Left renal cortex interstitium (tissue), 4 donors: ENCODE measurements around the gene DSCAML1. TPM values are rescaled to one million over a fixed set of nuclear protein-coding genes. Genes with fewer than 3 reads are reported as not detected.

Experiments
- DNase-seq, 4 donors: peaks; one replicate each; pipeline ENCODE4 v3.0.0-alpha.2; 2013; ENCODE audit warnings: low read depth in 4 of 4, low spot score in 2 of 4, missing footprints in 1 of 4
- polyA plus RNA-seq, 4 donors: library from polyadenylated mRNA; unstranded; fragments of 120-200 nt; gene quantifications; one replicate each; pipeline ENCODE4 v1.2.1, GENCODE V29; 2013; ENCODE audit not compliant: insufficient read length in 4 of 4

The DSCAML1 gene
- polyA plus RNA-seq, 4 donors, result 1.3 to 4.0 (median 2.0) TPM

DNA sequence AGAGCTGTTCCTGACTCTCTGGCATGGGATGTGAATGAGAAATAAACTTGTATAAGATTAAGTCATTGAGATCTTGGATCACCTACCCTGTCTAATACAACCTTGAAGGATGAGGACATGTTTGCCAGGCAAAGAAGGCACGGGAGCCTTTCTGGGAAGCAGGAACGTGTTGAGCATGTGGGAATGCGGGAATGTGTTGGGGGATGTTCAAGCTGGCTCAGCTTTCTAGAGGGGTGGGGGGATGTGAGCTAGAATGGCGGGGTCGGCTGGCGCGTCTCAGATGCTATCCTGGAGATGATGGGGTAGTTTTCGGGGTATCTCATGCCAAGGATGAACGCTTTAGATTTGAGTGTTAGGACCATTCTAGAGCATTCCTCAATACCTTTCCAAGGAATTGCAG is 227.1 kb downstream of the DSCAML1 start:
- DNase-seq, result no peak

DNA sequence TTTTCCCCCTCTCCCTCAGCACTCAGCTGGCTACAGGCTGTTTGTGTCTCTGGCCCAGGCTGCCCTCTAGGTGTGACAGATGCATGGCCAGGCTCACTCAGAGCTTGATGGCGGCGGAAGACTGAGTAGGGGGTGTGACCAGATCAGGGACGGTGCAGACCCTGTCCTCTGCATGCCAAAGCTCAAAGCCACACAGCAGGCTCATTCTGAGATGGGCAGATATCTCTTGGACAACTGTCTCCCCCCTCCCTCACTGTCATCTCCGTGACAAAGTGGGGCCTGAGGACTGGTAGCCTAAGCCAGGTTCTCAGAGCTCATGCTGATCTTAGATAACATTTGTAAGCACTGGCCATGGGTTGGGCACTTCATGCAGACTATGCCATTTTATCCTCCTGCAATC is 231.3 kb downstream of the DSCAML1 start:
- DNase-seq, result no peak

DNA sequence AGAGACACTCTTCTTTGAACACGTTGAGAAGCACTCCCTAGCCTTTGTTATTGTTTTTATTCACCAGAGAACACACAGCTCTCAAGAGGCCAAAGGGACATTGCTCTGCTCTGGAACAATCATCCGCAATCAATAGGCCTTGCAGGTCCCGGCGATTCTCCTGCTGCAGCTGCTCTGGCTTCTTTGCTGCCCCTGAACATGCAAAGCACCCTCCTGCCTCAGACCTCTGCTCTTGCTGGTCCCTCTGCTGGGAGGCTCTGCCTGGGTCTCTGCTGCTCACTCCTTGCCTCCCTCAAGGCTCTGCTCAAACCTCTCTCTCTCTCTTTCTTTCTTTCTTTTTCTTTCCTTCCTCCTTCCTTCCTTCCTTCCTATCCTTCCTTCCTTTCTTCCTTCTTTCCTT is 232.7 kb downstream of the DSCAML1 start:
- DNase-seq, result no peak

DNA sequence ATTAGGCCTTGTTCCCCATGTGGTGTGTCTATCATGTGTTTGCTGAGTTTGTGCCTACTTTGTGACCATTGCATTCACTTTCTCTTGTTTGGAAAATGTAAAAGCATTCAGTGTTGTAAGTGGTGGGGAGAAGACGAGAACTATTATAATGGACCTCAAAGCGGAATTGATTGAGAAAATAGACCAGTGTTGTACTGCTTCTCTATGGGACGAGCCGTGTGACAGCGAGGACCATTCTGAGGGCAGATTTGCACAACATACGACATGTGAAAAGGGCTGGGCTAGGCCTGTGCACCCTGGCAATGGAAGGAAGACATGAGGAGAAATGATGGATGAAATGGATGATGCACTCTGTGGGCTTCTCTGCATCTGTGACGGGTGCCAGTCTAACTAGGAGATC is 233.5 kb downstream of the DSCAML1 start:
- DNase-seq, result no peak

DNA sequence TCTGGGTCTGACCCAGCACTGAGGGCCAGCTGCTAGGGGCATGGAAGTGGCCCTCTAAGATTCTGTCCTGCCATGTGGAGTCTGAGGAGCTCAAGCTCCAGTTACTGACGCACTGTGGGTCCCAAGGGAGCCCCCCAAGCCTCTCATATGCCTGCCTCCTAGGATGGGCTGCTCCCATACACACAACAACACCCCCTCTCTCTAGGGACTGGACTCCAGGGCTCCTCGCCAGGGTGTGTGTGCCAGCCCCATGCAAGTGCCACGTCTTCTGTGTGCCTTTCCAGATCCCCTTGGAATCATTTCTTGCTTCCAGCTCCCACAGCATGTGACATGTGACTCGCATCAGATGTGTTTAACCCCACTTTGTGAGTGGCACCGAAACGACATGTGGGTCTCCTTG is 234.9 kb downstream of the DSCAML1 start:
- no peak for DNase-seq

DNA sequence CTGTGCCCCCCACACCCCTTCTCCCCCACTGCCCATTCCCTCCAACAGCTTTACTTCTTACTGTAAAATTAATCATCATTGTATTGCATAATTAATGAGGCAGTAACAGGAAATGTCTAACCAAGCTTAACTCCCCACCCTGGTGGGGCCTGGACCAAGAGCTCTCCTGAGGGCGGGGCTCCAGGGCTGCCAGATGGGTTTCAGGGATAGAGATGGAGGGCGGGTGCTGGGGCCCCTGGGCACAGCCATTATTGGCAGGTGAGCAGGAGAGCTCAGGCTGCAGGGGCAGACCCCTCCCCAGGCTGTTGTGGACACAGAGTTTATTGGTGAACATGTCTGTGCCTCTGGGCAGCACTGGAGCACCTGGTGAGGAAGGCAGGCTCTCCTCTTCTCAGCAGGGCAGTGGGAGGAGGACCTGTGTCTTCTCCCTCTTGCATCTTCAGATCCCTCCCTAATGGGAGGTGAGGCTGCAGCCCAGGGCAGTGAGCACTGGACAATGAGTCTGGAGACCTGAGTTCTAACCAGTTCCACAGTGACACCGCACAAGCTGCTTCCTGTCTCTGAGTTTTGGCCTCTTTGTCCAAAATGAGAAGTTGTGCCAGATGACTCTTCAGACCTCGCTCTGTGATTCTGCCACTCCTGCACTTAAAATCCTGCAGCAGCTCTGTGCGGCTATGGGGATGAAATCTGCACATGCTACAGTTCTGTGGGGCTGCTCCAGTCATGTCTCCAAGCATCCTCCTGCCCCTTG is 236.1 kb downstream of the DSCAML1 start:
- DNase-seq, result no peak

DNA sequence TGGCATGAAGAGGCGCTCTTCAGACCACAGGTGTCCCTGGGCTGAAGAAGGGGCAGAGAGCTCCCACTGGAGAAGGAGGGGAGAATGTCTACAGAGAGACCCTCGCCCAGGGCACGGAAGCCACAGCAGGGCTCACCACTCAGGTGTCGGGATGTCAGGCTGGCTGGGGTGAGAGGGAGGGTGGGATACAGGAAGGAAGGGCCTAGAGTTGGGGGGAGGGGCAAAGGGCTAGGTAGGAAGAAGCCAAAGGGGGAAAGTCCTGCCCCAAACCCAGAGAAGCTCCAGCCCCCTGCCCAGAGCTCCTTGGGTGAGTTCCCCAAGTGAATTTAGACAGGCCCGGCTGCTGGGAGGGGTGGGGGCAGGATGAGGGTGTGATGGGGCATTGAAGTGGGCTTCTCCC is 237.3 kb downstream of the DSCAML1 start:
- DNase-seq, result no peak

DNA sequence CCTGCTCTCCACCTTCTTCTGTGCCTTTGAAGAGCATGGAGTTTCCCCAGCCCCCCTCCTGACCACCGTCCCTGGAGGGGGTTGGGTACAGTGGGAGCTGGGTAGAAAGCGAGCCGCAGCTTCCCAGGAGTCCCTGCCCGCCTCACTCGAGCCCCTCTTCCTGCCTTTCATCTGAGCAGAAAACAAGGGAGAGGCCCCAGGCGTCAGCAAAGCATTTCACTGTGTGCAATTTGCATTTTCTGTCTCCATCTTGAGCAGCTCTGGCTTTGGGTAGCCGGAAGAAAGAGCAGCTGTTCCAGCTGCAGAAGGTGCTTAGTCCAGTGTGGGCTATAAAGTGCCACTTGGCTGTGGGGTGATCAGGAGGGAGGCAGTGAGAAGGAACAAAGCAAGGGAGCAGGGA is 239.7 kb downstream of the DSCAML1 start:
- DNase-seq, result no peak

DNA sequence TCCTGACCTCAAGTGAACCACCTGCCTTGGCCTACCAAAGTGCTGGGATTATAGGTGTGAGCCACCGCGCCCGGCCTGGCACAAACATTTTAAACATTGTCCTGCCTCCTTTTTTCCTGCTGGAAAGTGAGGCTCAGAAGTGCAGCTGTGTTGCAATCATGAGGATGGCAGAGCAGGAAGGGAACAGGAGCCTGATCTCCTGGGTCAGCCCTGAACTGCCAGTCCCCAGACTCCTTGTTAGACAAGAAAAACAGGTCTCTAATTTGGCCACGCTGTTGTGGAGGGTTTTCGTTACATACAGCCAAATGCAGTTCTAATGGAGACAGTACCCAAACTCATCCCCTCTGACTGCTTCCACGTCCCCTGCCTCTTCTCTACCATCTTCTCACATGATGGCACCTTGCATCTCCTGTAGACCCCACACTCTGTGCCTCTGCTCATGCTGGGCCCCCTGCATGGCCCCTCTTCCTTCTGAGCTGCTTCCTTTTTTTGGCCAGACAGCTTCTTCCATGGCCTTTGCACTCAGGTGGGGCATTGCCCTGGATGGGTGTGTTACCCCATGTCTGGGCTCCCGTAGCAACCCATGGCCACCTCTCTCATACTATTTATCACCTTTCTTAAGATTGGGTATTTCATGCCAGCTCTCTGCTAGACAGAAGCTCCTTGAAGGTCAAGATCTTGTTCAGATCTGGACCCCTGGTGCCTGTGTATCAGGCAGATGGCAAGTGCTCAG is 242.2 kb downstream of the DSCAML1 start:
- no peak for DNase-seq

DNA sequence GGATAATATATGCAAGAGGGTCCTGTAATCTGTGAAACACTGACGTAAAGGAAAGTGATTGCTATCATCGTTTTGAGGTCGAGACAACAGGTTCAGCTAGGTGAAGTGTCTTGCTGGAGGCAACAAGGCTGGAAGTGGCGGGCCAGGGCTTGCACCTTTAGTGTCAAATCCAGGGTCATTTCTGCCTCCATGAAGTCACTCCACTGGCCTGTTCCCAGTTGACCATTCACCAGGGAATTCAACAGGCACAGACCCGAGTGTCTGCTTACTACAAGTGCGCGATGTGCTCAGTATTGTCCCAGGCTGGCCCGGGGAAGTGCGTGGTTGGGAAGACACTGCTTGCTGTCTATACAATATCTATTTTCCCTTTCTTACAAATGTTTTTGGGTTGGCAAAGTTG is 244.4 kb downstream of the DSCAML1 start:
- DNase-seq, result no peak

DNA sequence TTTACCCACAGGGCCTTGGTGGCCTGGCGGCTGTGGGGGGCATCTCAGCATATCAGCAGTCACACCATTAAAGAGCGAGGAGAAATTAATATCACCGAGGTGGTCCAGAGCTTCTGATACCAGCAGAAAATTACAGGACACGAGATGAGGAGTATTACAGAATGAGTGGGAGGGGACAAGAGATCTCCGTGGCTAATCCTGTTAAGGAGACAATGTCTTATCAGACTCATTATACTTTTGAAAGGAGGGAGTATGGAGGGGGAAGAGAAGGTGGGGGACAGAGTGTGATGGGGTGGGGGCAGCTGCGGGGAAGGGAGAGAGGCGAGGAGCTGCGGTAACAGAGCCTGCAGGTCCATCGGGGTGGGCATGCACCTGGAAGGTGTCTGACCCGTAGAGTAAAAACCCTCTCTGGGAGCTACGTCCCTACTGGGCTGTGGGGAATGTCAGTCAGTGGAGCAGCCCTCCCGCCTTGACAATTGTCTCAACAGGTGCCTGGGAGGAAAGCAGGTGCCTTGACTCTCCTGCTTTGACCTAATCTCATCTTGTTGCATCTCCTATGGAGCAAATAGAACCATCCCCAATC is 245.2 kb downstream of the DSCAML1 start:
- DNase-seq, result no peak

DNA sequence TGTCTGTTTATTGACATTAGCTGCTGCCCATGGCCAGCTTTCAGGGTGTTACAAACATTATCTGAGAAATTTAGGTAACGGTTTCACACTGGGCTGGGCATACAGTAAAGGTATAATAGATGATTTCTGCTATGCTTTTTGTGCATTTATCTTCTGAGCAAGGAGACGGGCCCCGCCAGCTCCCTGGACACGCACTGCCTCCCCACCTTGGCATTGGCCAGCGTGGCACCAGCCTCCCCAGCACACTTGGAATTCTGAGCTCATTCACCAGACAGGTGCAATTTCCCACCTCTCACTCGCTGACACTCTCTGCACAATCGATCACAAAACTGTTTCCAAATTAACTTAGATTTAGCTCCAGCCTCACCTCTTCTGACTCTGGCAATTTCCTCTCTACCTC is 246.6 kb downstream of the DSCAML1 start:
- no peak for DNase-seq

DNA sequence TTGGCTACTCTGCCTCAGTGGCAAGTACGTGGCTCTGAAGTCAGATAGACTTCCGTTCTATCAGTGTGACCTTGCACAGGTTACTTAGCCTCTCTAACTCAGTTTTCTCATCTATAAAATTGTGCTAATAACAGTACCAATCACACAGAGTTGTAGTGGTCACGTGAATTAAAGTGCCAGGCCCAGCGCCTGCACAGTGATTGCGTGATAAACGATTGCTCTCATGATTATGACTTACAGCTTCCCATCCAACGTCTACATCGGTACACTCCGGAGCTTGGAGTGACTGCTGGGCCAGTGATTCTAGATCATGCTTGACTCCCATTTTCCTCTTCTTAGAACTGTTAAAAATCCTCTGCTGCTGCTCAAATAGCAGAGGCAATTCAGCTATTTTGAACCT is 247.6 kb downstream of the DSCAML1 start:
- DNase-seq, result no peak

DNA sequence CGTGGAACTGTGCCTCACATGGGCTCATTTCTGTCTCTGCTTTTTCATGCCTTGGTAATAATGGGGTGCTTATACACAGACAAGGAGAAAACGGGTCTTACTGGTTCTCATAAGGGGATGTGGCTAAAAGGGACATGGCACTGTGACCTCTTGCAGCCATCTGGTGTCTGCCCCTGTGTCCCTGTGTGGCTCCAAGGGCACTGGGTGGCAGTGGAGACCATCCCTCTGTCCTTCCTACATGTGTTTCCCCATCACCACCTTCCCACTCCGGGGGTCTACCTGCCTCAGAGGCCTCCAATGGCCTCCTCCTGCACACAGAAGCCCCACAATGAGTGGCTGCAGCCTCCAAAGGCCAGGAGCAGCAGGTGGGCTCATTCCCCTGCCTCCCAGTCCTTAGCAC is 248.1 kb downstream of the DSCAML1 start:
- DNase-seq, result no peak

DNA sequence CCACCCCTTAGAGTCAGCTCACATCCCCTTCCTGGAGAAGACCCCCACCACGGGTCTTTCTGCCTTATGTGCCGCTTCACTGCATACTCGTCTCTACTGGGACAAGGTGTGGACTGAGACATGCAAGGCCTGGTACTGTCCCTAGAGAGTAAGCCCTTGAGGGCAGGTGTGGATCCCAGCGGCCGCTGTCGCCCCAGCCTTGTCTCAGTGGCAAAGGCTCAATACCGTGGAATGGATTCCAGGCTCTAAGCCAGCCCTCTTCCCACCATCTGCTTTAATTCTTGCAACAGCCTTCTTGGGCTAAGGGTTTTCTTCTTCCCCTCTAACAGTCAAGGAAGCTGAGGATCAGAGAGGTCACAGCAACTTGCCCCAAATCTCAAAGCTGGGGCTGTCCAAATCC is 249.1 kb downstream of the DSCAML1 start:
- DNase-seq, result no peak

DNA sequence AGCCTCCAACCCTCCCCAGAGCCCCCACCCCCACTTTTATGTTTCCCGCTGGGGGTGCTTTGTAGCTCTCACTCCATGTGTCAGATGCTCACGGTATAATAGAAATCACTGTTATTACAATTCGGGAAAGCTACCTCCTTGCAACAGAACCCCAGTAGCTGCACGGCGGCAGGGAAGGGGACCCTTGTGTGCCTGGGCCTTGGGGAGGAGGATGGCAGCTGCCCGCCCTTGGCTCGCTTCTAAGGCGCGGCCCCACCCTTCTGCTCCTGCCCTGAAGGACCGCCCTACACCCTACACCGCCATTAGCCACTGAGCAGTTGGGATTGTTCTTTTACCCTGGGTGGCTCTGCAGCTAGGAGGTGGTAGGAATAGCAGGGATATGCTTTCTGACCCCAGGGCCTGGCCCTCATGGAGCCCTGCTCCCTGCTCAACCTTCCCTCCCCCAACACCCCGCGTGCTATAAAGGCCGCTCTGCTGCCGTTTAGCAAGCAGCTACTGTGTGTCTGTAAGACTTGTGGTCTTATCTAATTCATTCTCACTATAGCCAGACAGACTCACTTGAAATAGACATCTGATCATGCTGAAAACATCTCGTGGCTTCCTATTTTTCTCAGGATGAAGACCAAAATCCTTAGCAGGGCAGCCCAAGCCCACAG is 249.7 kb downstream of the DSCAML1 start:
- no peak for DNase-seq

DNA sequence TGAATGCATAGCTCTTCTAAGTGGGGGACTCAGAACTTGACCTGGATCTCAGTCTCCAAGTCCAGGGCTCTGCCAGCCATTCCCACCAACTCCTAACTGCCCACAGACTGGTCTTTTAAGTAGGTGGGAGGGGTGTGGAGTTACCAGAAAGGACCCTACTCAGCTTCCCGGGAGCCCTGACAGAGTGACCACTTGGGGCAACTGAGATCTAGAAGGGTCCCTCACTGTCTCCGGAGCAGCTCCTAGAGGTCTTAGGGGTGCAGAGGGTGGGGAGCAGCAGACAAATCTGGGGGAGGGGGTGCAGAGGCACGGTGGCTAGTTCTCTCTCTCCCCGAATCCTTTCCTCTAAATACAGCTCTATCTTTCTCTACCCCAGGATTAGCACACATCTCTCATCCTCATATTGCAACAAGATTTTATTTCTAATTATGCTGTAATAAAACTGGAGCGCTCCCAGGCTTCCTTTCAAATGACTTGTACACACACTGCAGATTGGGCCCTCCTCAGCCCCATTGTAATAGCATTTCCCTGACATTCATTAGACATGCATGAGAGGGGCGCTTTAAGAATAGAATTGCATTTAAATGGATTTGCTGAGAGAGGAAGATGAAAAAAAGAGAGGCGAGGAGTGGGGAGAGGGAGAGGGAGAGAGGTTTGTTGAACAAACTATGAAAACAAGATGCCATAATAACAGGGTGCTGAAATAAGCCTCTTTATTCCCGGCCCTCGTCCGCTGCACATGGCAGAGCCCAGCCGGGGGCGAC is 250.4 kb downstream of the DSCAML1 start:
- no peak for DNase-seq

DNA sequence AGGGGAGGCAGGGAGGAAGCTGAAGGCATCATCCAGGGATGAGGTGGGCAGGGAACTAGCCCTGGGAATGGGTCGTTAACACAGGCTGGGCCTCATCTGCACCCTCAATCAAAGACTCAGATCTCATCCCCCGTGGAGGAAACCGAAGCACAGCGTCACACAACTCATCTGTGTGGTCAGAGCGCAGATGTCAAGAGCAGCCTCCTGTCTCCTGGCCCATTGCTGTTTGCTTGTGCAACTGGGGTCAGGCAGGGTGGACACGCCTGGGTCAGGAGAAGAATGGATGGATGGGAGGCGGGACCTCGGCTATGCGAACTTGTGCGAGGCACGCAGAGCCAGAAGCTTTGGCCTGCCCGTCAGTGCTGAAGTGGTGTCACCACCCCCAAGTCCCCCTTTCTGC is 251.3 kb downstream of the DSCAML1 start:
- no peak for DNase-seq

DNA sequence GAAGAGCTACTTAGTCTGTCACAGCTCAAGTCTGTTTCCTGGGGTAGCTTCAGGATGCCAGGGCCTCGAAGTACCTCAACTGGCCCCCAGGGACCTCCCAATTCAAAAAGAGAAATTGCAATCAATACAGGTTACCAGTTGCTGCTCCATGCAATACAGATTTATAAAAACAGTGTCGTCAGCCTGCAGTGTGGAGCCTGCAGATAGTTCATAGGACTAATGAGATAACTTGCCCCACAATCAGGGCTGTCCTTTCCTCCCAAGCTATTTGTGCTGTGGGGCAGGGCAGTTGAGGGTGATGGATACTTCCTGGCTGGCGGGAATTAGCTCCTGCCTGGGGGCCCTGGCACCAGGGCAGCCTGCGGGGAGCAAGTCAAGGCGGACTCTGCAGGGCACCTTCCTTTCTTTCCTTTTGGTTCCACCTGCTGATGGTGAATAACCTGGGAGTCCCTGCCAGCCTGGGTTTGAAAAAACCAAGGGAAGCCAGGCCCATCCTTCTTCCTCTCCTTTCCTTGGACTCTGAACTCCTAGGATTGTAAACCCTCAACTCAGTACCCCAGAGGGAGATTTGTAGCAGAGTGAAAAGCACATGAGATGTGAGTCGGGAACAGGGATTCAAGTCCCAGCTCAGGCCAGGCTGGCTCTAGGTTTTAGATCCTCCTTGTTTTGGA is 252.8 kb downstream of the DSCAML1 start:
- DNase-seq, result no peak

DNA sequence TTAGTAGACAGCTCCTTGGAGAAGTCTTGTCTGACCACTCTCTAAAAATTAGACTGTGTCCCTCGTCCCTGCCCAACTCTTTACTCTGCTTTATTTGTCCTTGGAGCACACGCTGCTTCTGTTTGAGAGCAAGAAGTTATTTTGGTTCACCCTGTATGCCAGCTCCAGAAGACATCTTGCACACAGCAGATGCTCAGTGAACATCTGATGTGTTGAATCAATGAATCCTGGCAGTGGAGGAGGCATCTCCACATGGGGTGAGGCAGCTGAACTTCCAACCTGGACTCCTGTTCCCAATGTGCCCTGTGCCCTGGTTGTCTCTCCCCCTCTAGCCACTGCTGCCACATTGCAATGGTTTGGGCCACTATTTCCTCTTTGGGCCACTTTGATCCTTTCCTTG is 255.8 kb downstream of the DSCAML1 start:
- DNase-seq, result no peak
